A549 (cell line): ENCODE data around the gene MMS19.

Experiments
- BCL3 ChIP-seq: fragments of >200 bp; sonication (Bioruptor Twin); formaldehyde crosslinking; IDR thresholded peaks from 3 replicates; pipeline ENCODE4 v1.6.1; 2016
- CTCF ChIP-seq: fragments of >200 bp; sonication (Bioruptor Twin); formaldehyde crosslinking; IDR thresholded peaks from 3 replicates; pipeline ENCODE4 v1.5.1; 2016
- HDAC2 ChIP-seq: fragments of 200-600 bp; sonication (generic); IDR thresholded peaks from 2 replicates; pipeline ENCODE4 v1.6.1; 2016
- MYC ChIP-seq: IDR thresholded peaks from 2 replicates; pipeline ENCODE4 v1.6.1; 2012; ENCODE audit warnings: mild to moderate bottlenecking, inconsistent platforms, low read length, improper control_type of control experiment, borderline replicate concordance
- PHF8 ChIP-seq: fragments of 200-600 bp; sonication (generic); IDR thresholded peaks from 2 replicates; pipeline ENCODE4 v1.6.1; 2016; ENCODE audit warnings: low read depth, mild to moderate bottlenecking, antibody characterized with exemption, moderate library complexity, borderline replicate concordance
- RCOR1 ChIP-seq: fragments of 150-350 bp; IDR thresholded peaks from 2 replicates; pipeline ENCODE4 v1.6.1; 2014; ENCODE audit warnings: antibody characterized with exemption, low read length, low read depth
- SREBF2 ChIP-seq: fragments of 450-650 bp; IDR thresholded peaks from 2 replicates; pipeline ENCODE4 v1.6.1; 2014; ENCODE audit warnings: mild to moderate bottlenecking, moderate library complexity

GRCh38 chr10:97445357-97445721 is 52.9 kb downstream of the MMS19 start:
- no peak for TF ChIP-seq CTCF
- TF ChIP-seq BCL3, result no peak
- no peak for TF ChIP-seq SREBF2
- TF ChIP-seq MYC, result no peak
- no peak for TF ChIP-seq HDAC2
- no peak for TF ChIP-seq RCOR1
- no peak for TF ChIP-seq PHF8
